HK-2 (cell line): ENCODE measurements around the gene PRR16.
A peak's percentile ranks its signal among the peaks of the same experiment; 100 is the strongest.
"Not testable (repeated sequence)": the region's sequence is repeated elsewhere in the genome, so short reads cannot be mapped to it uniquely, and the experiment has no call there.

Source experiments
- DNase-seq: peaks from one replicate; pipeline ENCODE4 v3.0.0-alpha.2; 2018; ENCODE audit not compliant: unreplicated experiment

Gene PRR16

GRCh38 chr5:120463991-120464626 lies at the start of gene PRR16:
PRR16 (plus strand) TSS chr5:120464300.
- DNase-seq: peak; percentile 30

- no peak for DNase-seq
Observed at GRCh38 chr5:120415985-120416384, 48.1 kb upstream of the PRR16 start.

- no peak for DNase-seq
Observed at GRCh38 chr5:120419127-120419526, 45.0 kb upstream of the PRR16 start.

GRCh38 chr5:120426633-120427275 lies 37.3 kb upstream of the PRR16 start:
- not testable (repeated sequence) for DNase-seq

- no peak for DNase-seq
Observed at GRCh38 chr5:120430572-120430971, 33.5 kb upstream of the PRR16 start.

- DNase-seq: no peak
Observed at GRCh38 chr5:120432861-120433260, 31.2 kb upstream of the PRR16 start.

GRCh38 chr5:120435129-120435528 lies 29.0 kb upstream of the PRR16 start:
- no peak for DNase-seq

- no peak for DNase-seq
Observed at GRCh38 chr5:120436996-120437395, 27.1 kb upstream of the PRR16 start.

- no peak for DNase-seq
Observed at GRCh38 chr5:120442694-120443093, 21.4 kb upstream of the PRR16 start.

- no peak for DNase-seq
Observed at GRCh38 chr5:120443607-120444006, 20.5 kb upstream of the PRR16 start.

GRCh38 chr5:120446068-120446492 lies 18.0 kb upstream of the PRR16 start:
- DNase-seq: no peak

GRCh38 chr5:120446901-120447300 lies 17.2 kb upstream of the PRR16 start:
- no peak for DNase-seq

- no peak for DNase-seq
Observed at GRCh38 chr5:120447706-120448239, 16.3 kb upstream of the PRR16 start.

GRCh38 chr5:120449501-120449900 lies 14.6 kb upstream of the PRR16 start:
- DNase-seq: no peak

- no peak for DNase-seq
Observed at GRCh38 chr5:120450910-120451309, 13.2 kb upstream of the PRR16 start.

GRCh38 chr5:120451445-120451844 lies 12.7 kb upstream of the PRR16 start:
- no peak for DNase-seq

GRCh38 chr5:120452471-120452870 lies 11.6 kb upstream of the PRR16 start:
- no peak for DNase-seq

- DNase-seq: no peak
Observed at GRCh38 chr5:120454094-120454798, 9.9 kb upstream of the PRR16 start.

GRCh38 chr5:120456006-120456405 lies 8.1 kb upstream of the PRR16 start:
- DNase-seq: no peak

GRCh38 chr5:120457839-120458507 lies 6.1 kb upstream of the PRR16 start:
- DNase-seq: peak; percentile 56

- DNase-seq: not testable (repeated sequence)
Observed at GRCh38 chr5:120458508-120458847, 5.6 kb upstream of the PRR16 start.

- DNase-seq: no peak
Observed at GRCh38 chr5:120461251-120461650, 2.8 kb upstream of the PRR16 start.
